ENCODE measurements around the gene MCF2L2. TPM values are rescaled to one million over a fixed set of nuclear protein-coding genes. Genes with fewer than 3 reads are reported as not detected.

The MCF2L2 gene
- total and polyA plus RNA-seq, 2 experiments from 2014 or later = 6.7 to 14.6 TPM

DNA sequence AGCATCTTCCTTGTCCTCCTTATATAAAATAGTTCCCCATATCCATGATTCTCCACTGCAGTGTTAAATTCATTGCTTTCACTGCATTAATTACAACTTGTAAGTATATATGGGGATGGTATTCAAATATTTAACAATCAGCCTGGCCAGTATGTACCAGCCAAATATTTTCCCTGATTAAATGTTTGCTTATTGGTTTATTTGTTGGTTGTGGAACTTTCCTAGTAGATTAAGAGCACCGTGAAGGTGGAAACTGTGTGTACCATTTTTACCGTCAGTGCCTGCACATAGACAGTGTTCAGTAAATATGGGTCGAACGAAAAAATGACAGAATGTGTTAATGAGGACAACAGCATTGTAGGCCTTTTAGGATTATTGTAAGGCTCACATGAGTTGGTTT is 272.9 kb downstream of the MCF2L2 start (continued):
- TF ChIP-seq, protein P1, sequence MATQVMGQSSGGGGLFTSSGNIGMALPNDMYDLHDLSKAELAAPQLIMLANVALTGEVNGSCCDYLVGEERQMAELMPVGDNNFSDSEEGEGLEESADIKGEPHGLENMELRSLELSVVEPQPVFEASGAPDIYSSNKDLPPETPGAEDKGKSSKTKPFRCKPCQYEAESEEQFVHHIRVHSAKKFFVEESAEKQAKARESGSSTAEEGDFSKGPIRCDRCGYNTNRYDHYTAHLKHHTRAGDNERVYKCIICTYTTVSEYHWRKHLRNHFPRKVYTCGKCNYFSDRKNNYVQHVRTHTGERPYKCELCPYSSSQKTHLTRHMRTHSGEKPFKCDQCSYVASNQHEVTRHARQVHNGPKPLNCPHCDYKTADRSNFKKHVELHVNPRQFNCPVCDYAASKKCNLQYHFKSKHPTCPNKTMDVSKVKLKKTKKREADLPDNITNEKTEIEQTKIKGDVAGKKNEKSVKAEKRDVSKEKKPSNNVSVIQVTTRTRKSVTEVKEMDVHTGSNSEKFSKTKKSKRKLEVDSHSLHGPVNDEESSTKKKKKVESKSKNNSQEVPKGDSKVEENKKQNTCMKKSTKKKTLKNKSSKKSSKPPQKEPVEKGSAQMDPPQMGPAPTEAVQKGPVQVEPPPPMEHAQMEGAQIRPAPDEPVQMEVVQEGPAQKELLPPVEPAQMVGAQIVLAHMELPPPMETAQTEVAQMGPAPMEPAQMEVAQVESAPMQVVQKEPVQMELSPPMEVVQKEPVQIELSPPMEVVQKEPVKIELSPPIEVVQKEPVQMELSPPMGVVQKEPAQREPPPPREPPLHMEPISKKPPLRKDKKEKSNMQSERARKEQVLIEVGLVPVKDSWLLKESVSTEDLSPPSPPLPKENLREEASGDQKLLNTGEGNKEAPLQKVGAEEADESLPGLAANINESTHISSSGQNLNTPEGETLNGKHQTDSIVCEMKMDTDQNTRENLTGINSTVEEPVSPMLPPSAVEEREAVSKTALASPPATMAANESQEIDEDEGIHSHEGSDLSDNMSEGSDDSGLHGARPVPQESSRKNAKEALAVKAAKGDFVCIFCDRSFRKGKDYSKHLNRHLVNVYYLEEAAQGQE (IDR thresholded peaks at IDR 0.05; ENCODE audit: unreplicated experiment) = no peak

DNA sequence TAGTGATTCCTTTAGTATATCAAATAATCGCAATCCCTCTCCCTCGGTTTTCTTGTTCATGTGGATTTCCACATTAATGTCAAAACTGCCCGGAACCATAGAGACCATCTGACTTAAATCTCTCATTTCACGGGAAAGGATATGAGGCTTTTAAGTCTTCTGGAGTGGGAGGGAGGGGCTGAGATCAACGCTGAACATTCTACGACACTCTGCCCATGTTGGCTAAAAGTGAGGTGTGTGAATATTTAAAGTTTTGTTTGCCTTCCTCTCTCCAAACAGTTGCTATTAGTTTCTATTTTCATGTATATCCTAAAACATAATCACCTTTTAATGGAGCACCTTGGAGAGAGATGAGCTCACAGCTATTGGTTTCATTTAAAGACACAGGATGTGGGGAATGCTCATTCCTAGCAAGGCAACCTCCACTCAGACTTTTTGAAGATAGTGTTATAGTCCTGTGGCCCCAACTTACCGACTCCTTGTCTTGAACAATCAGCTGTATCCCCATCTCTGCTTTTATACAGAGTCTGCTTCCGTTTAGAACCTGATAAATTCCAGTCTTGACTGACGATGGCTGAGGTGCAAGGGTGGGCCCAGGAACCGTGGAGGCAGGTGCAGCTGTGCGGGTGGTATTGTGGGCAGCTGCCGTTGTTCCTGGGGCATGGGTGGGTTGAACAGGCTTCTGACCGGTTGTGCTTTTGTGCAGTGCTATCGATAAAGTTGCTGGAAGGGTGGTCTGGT is 275.0 kb downstream of the MCF2L2 start:
- H3K9me2 ChIP-seq (ENCODE audit: insufficient read depth) = no peaks in the 10 kb centered on the region
- Mint-ChIP-seq H3K27me3 (ENCODE audit: insufficient read depth, low read depth, poor library complexity) (peaks cover 3% of the 10 kb centered on the region), H3K4me1 (no peaks in the 10 kb centered on the region), H3K9me3 (no peaks in the 10 kb centered on the region), H3K27ac (no peak overlapping the region; the same call in 1 of the 2 replicates), H3K36me3 (ENCODE audit: low read depth) (no peaks in the 10 kb centered on the region), H3K4me3 (no peak overlapping the region)
- peak overlapping the region; percentile 23; the same call in 1 of the 2 replicates for H2AFZ ChIP-seq
- no peak overlapping the region for H3K27ac ChIP-seq (ENCODE audit: low read depth)
- H3K27me3 ChIP-seq (ENCODE audit: insufficient read depth) = no peaks in the 10 kb centered on the region
- H3K4me3 ChIP-seq = no peak overlapping the region
- H3F3A ChIP-seq (replicated peaks; ENCODE audit: low read depth) = no peaks in the 10 kb centered on the region
- H4K20me1 ChIP-seq (replicated peaks; ENCODE audit: insufficient read depth) = no peaks in the 10 kb centered on the region
- no peak for DNase-seq (ENCODE audit: low spot score)
- H3K79me2 ChIP-seq (replicated peaks; ENCODE audit: insufficient read depth) = no peaks in the 10 kb centered on the region
- ATAC-seq = no peak
- H3K4me2 ChIP-seq = no peak overlapping the region
- no peaks in the 10 kb centered on the region for H3K36me3 ChIP-seq (ENCODE audit: insufficient read depth)
- H3K4me1 ChIP-seq (ENCODE audit: insufficient read depth) = no peaks in the 10 kb centered on the region
- TF ChIP-seq EZH2phosphoT487 (IDR thresholded peaks at IDR 0.05; ENCODE audit: unreplicated experiment) (no peak), CREB1 (CRISPR knock-in tag; IDR thresholded peaks at IDR 0.05; ENCODE audit: low read depth) (no peak), EZH2 (IDR thresholded peaks at IDR 0.05; ENCODE audit: low read depth, unreplicated experiment) (no peak), POLR2AphosphoS5 (IDR thresholded peaks at IDR 0.05; ENCODE audit: low read depth) (no peak), NANOG (IDR thresholded peaks at IDR 0.05; ENCODE audit: borderline replicate concordance) (no peak), ZNF331 (CRISPR knock-in tag; IDR thresholded peaks at IDR 0.05; ENCODE audit: low read depth) (no peak), STAT1 (IDR thresholded peaks at IDR 0.05; ENCODE audit: unreplicated experiment) (no peak)
- TF ChIP-seq, protein P2, sequence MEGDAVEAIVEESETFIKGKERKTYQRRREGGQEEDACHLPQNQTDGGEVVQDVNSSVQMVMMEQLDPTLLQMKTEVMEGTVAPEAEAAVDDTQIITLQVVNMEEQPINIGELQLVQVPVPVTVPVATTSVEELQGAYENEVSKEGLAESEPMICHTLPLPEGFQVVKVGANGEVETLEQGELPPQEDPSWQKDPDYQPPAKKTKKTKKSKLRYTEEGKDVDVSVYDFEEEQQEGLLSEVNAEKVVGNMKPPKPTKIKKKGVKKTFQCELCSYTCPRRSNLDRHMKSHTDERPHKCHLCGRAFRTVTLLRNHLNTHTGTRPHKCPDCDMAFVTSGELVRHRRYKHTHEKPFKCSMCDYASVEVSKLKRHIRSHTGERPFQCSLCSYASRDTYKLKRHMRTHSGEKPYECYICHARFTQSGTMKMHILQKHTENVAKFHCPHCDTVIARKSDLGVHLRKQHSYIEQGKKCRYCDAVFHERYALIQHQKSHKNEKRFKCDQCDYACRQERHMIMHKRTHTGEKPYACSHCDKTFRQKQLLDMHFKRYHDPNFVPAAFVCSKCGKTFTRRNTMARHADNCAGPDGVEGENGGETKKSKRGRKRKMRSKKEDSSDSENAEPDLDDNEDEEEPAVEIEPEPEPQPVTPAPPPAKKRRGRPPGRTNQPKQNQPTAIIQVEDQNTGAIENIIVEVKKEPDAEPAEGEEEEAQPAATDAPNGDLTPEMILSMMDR (conservative IDR thresholded peaks at IDR 0.05; ENCODE audit: low read depth in 2 of 2) = no peak
- TF ChIP-seq, protein P3, sequence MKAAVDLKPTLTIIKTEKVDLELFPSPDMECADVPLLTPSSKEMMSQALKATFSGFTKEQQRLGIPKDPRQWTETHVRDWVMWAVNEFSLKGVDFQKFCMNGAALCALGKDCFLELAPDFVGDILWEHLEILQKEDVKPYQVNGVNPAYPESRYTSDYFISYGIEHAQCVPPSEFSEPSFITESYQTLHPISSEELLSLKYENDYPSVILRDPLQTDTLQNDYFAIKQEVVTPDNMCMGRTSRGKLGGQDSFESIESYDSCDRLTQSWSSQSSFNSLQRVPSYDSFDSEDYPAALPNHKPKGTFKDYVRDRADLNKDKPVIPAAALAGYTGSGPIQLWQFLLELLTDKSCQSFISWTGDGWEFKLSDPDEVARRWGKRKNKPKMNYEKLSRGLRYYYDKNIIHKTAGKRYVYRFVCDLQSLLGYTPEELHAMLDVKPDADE (IDR thresholded peaks at IDR 0.05) = no peak
- TF ChIP-seq, protein P4, sequence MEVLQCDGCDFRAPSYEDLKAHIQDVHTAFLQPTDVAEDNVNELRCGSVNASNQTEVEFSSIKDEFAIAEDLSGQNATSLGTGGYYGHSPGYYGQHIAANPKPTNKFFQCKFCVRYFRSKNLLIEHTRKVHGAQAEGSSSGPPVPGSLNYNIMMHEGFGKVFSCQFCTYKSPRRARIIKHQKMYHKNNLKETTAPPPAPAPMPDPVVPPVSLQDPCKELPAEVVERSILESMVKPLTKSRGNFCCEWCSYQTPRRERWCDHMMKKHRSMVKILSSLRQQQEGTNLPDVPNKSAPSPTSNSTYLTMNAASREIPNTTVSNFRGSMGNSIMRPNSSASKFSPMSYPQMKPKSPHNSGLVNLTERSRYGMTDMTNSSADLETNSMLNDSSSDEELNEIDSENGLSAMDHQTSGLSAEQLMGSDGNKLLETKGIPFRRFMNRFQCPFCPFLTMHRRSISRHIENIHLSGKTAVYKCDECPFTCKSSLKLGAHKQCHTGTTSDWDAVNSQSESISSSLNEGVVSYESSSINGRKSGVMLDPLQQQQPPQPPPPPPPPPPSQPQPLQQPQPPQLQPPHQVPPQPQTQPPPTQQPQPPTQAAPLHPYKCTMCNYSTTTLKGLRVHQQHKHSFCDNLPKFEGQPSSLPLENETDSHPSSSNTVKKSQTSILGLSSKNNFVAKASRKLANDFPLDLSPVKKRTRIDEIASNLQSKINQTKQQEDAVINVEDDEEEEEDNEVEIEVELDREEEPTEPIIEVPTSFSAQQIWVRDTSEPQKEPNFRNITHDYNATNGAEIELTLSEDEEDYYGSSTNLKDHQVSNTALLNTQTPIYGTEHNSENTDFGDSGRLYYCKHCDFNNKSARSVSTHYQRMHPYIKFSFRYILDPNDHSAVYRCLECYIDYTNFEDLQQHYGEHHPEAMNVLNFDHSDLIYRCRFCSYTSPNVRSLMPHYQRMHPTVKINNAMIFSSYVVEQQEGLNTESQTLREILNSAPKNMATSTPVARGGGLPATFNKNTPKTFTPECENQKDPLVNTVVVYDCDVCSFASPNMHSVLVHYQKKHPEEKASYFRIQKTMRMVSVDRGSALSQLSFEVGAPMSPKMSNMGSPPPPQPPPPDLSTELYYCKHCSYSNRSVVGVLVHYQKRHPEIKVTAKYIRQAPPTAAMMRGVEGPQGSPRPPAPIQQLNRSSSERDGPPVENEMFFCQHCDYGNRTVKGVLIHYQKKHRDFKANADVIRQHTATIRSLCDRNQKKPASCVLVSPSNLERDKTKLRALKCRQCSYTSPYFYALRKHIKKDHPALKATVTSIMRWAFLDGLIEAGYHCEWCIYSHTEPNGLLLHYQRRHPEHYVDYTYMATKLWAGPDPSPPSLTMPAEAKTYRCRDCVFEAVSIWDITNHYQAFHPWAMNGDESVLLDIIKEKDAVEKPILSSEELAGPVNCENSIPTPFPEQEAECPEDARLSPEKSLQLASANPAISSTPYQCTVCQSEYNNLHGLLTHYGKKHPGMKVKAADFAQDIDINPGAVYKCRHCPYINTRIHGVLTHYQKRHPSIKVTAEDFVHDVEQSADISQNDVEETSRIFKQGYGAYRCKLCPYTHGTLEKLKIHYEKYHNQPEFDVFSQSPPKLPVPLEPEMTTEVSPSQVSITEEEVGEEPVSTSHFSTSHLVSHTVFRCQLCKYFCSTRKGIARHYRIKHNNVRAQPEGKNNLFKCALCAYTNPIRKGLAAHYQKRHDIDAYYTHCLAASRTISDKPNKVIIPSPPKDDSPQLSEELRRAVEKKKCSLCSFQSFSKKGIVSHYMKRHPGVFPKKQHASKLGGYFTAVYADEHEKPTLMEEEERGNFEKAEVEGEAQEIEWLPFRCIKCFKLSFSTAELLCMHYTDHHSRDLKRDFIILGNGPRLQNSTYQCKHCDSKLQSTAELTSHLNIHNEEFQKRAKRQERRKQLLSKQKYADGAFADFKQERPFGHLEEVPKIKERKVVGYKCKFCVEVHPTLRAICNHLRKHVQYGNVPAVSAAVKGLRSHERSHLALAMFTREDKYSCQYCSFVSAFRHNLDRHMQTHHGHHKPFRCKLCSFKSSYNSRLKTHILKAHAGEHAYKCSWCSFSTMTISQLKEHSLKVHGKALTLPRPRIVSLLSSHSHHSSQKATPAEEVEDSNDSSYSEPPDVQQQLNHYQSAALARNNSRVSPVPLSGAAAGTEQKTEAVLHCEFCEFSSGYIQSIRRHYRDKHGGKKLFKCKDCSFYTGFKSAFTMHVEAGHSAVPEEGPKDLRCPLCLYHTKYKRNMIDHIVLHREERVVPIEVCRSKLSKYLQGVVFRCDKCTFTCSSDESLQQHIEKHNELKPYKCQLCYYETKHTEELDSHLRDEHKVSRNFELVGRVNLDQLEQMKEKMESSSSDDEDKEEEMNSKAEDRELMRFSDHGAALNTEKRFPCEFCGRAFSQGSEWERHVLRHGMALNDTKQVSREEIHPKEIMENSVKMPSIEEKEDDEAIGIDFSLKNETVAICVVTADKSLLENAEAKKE (CRISPR knock-in tag; IDR thresholded peaks at IDR 0.05) = no peak

Data from GM23338 (cell line).